Cardiac septum (tissue), 1 donor: ENCODE measurements around the gene DNAH6. TPM values are rescaled to one million over a fixed set of nuclear protein-coding genes. Genes with fewer than 3 reads are reported as not detected.
"Not testable (repeated sequence)": the region's sequence is repeated elsewhere in the genome, so short reads cannot be mapped to it uniquely, and the experiment has no call there.

Experiments
- DNase-seq: peaks from one replicate; pipeline ENCODE4 v3.0.0-alpha.2; 2020; ENCODE audit warnings: low spot score
- intact Hi-C: fragments of 100-400 bp; cut with DNase I; formaldehyde crosslinking; loops from one replicate; pipeline ENCODE4 v1.14.0; 2022
- total RNA-seq: library from RNA; stranded (reverse); fragmentation: NEBNext Ultra II Directional; extraction: Animal tissue kit (Norgen Biotek cat#: 25700); gene quantifications from one replicate; pipeline ENCODE4 v1.2.1, GENCODE V29; 2021
- donor health status: DM: no; HTN: no; CAD: no.

DNAH6 gene
- total RNA-seq, 1 donor from 2014 or later = 0.22 TPM

GRCh38 chr2:84849271-84849952 lies 333.1 kb downstream of the DNAH6 start:
- no peak for DNase-seq
- intact Hi-C loops = no loop called here

GRCh38 chr2:84850471-84850870 lies 334.2 kb downstream of the DNAH6 start:
- intact Hi-C loops = no loop called here
- DNase-seq = no peak

GRCh38 chr2:84851876-84852275 lies 335.6 kb downstream of the DNAH6 start:
- DNase-seq = no peak
- intact Hi-C loops = no loop called here

- DNase-seq = no peak
- intact Hi-C loops = no loop called here
Observed at GRCh38 chr2:84854850-84855249, 338.6 kb downstream of the DNAH6 start.

GRCh38 chr2:84855731-84856130 lies 339.4 kb downstream of the DNAH6 start:
- no peak for DNase-seq
- intact Hi-C loops = no loop called here

- no peak for DNase-seq
- intact Hi-C loops = no loop called here
Observed at GRCh38 chr2:84856787-84857186, 340.5 kb downstream of the DNAH6 start.

- DNase-seq = no peak
- intact Hi-C loops = no loop called here
Observed at GRCh38 chr2:84857566-84857965, 341.3 kb downstream of the DNAH6 start.

GRCh38 chr2:84858123-84858522 lies 341.8 kb downstream of the DNAH6 start:
- intact Hi-C loops = no loop called here

GRCh38 chr2:84858937-84859336 lies 342.6 kb downstream of the DNAH6 start:
- no peak for DNase-seq
- intact Hi-C loops = no loop called here

More at GRCh38 chr2:84858123-84858522, 341.8 kb downstream of the DNAH6 start:
- DNase-seq = no peak

GRCh38 chr2:84861539-84861938 lies 345.2 kb downstream of the DNAH6 start:
- DNase-seq = no peak
- intact Hi-C loops = no loop called here

GRCh38 chr2:84862006-84862405 lies 345.7 kb downstream of the DNAH6 start:
- intact Hi-C loops = no loop called here
- DNase-seq = no peak

- intact Hi-C loops = no loop called here
- DNase-seq = no peak
Observed at GRCh38 chr2:84865181-84865783, 349.0 kb downstream of the DNAH6 start.

- no peak for DNase-seq
- intact Hi-C loops = no loop called here
Observed at GRCh38 chr2:84866122-84866521, 349.8 kb downstream of the DNAH6 start.

GRCh38 chr2:84868327-84868726 lies 352.0 kb downstream of the DNAH6 start:
- intact Hi-C loops, DNase-seq: not testable (repeated sequence)

Other genes with a start within 250 kb of the DNAH6 start
- gene SUCLG1, start 57.2 kb upstream of the DNAH6 start, total RNA-seq = 216 TPM